Trophoblast cell (in vitro differentiated cells and primary cell): ENCODE results near the gene PWWP2B.
A peak's percentile ranks its signal among the peaks of the same experiment; 100 is the strongest.

Experiments
- DNase-seq, 2 donors: peaks; one replicate each; pipeline ENCODE4 v3.0.0-alpha.2; 2016
- H2AFZ ChIP-seq: 2 replicates; pipeline ENCODE4 v1.6.1; 2013; ENCODE audit warnings: low read length, moderate library complexity, mild to moderate bottlenecking; ENCODE audit not compliant: insufficient read depth, poor library complexity
- H2AK5ac ChIP-seq: 2 replicates; pipeline ENCODE4 v1.6.1; 2013; ENCODE audit warnings: mild to moderate bottlenecking, low read length
- H2BK120ac ChIP-seq: 2 replicates; pipeline ENCODE4 v1.6.1; 2013; ENCODE audit warnings: low read length, mild to moderate bottlenecking, moderate library complexity; ENCODE audit not compliant: insufficient read depth, poor library complexity
- H2BK12ac ChIP-seq: 2 replicates; pipeline ENCODE4 v1.6.1; 2013; ENCODE audit warnings: mild to moderate bottlenecking, low read length, moderate library complexity
- H2BK5ac ChIP-seq: 2 replicates; pipeline ENCODE4 v1.6.1; 2013; ENCODE audit warnings: low read length, low read depth, moderate library complexity, mild to moderate bottlenecking; ENCODE audit not compliant: poor library complexity
- H3K14ac ChIP-seq: 2 replicates; pipeline ENCODE4 v1.6.1; 2013; ENCODE audit warnings: mild to moderate bottlenecking, low read length
- H3K18ac ChIP-seq: 2 replicates; pipeline ENCODE4 v1.6.1; 2013; ENCODE audit warnings: mild to moderate bottlenecking, low read length
- H3K23ac ChIP-seq: 2 replicates; pipeline ENCODE4 v1.6.1; 2013; ENCODE audit warnings: low read length
- H3K27ac ChIP-seq: 2 replicates; pipeline ENCODE4 v1.5.1; 2013; ENCODE audit warnings: low read depth, mild to moderate bottlenecking, inconsistent platforms, low read length, moderate library complexity
- H3K27me3 ChIP-seq: 2 replicates; pipeline ENCODE4 v1.6.1; 2013; ENCODE audit warnings: inconsistent platforms, mild to moderate bottlenecking, low read length, moderate library complexity; ENCODE audit not compliant: insufficient read depth
- H3K36me3 ChIP-seq, 2 experiments: 1 replicate in 1 of 2; 2 replicates in 1 of 2; pipeline ENCODE4 v1.6.1; 2013; ENCODE audit warnings: low read length in 2 of 2, mild to moderate bottlenecking in 2 of 2, moderate library complexity in 1 of 2; ENCODE audit not compliant: insufficient read depth in 2 of 2, control insufficient read depth in 1 of 2
- H3K4ac ChIP-seq: 2 replicates; pipeline ENCODE4 v1.6.1; 2013; ENCODE audit warnings: low read depth, mild to moderate bottlenecking, low read length, moderate library complexity
- H3K4me1 ChIP-seq, 2 experiments: 1 replicate in 1 of 2; 2 replicates in 1 of 2; pipeline ENCODE4 v1.6.1; 2013; ENCODE audit warnings: low read length in 2 of 2, mild to moderate bottlenecking in 2 of 2, moderate library complexity in 1 of 2; ENCODE audit not compliant: insufficient read depth in 2 of 2, control insufficient read depth in 1 of 2
- H3K4me2 ChIP-seq: 2 replicates; pipeline ENCODE4 v1.6.1; 2013; ENCODE audit warnings: inconsistent platforms, mild to moderate bottlenecking, low read length, moderate library complexity
- H3K4me3 ChIP-seq: 2 replicates; pipeline ENCODE4 v1.5.1; 2013; ENCODE audit warnings: mild to moderate bottlenecking, low read depth, low read length, inconsistent platforms
- H3K79me1 ChIP-seq: one replicate; pipeline ENCODE4 v1.6.1; 2013; ENCODE audit warnings: low read length
- H3K79me2 ChIP-seq: 2 replicates; pipeline ENCODE4 v1.6.1; 2013; ENCODE audit warnings: low read length, mild to moderate bottlenecking; ENCODE audit not compliant: control insufficient read depth, insufficient read depth, poor library complexity
- H3K9ac ChIP-seq: 2 replicates; pipeline ENCODE4 v1.6.1; 2013; ENCODE audit warnings: mild to moderate bottlenecking, low read length
- H3K9me3 ChIP-seq: 2 replicates; pipeline ENCODE4 v1.6.1; 2013; ENCODE audit warnings: low read depth, mild to moderate bottlenecking, control low read depth, inconsistent platforms, low read length; ENCODE audit not compliant: insufficient read depth
- H4K12ac ChIP-seq: 2 replicates; pipeline ENCODE4 v1.6.1; 2013; ENCODE audit warnings: low read depth, mild to moderate bottlenecking, low read length, moderate library complexity
- H4K8ac ChIP-seq: 2 replicates; pipeline ENCODE4 v1.6.1; 2013; ENCODE audit warnings: low read depth, mild to moderate bottlenecking, low read length, moderate library complexity
- H4K91ac ChIP-seq: one replicate; pipeline ENCODE4 v1.6.1; 2013; ENCODE audit warnings: low read depth, mild to moderate bottlenecking, low read length, moderate library complexity
- WGBS: extraction: QIAGEN DNeasy Blood & Tissue Kit; methylation state at CpG from one replicate; pipeline ENCODE4 v1.1.7; 2013; ENCODE audit warnings: missing lambda C conversion rate; ENCODE audit not compliant: insufficient read length, insufficient coverage; ENCODE audit errors: extremely low coverage; 5-methylcytosine and 5-hydroxymethylcytosine counted together

Gene PWWP2B

GRCh38 chr10:132382231-132382922 is 14.6 kb upstream of the PWWP2B start:
- H3K27me3 ChIP-seq = no peaks in the 10 kb centered on the region
- no peak overlapping the region for H3K4me2 ChIP-seq

GRCh38 chr10:132383101-132383500 is 13.9 kb upstream of the PWWP2B start:
- peak in 1 of 2 donors; percentile 38 for DNase-seq
- no peak overlapping the region for H3K4ac ChIP-seq

More at GRCh38 chr10:132382231-132382922, 14.6 kb upstream of the PWWP2B start:
- Histone ChIP-seq H3K36me3 (no peaks in the 10 kb centered on the region), H2AFZ (no peak overlapping the region), H3K27ac (peak overlapping the region; percentile 29), H3K4ac (no peak overlapping the region), H4K12ac (no peak overlapping the region), H3K4me3 (no peak overlapping the region), H3K79me1 (no peaks in the 10 kb centered on the region), H4K91ac (no peak overlapping the region), H3K4me1 (peaks cover 4 to 14% of the 10 kb centered on the region in 2 experiments), H2BK120ac (no peak overlapping the region), H3K79me2 (no peaks in the 10 kb centered on the region), H3K9me3 (peaks cover 1% of the 10 kb centered on the region), H3K23ac (no peak overlapping the region), H4K8ac (no peak overlapping the region), H2BK5ac (no peak overlapping the region), H2BK12ac (no peak overlapping the region), H2AK5ac (no peak overlapping the region), H3K18ac (no peak overlapping the region), H3K14ac (no peak overlapping the region), H3K9ac (no peak overlapping the region)
- peak; percentile 97 to 98 for DNase-seq
- no CpG with 5 or more reads among the region's 16 CpGs for WGBS

GRCh38 chr10:132383751-132384196 is 13.2 kb upstream of the PWWP2B start:
- no peak overlapping the region for H3K23ac ChIP-seq
- H3K4me1 ChIP-seq = peaks cover 8 to 17% of the 10 kb centered on the region in 2 experiments
- H3K4ac ChIP-seq = no peak overlapping the region
- no CpG with 5 or more reads among the region's 13 CpGs for WGBS
- DNase-seq = no peak
- H2AFZ ChIP-seq = no peak overlapping the region
- no peak overlapping the region for H2BK5ac ChIP-seq
- peak overlapping the region; percentile 11 for H4K91ac ChIP-seq
- H3K18ac ChIP-seq = no peak overlapping the region
- H2BK12ac ChIP-seq = no peak overlapping the region
- H3K9ac ChIP-seq = no peak overlapping the region
- H2AK5ac ChIP-seq = peak overlapping the region; percentile 11
- H3K79me1 ChIP-seq = no peaks in the 10 kb centered on the region
- H3K27me3 ChIP-seq = no peaks in the 10 kb centered on the region
- H3K4me2 ChIP-seq = no peak overlapping the region
- no peak overlapping the region for H3K27ac ChIP-seq
- H3K4me3 ChIP-seq = no peak overlapping the region
- peak overlapping the region; percentile 40 for H3K14ac ChIP-seq
- H3K9me3 ChIP-seq = peaks cover 1% of the 10 kb centered on the region
- H3K79me2 ChIP-seq = no peaks in the 10 kb centered on the region
- H4K12ac ChIP-seq = no peak overlapping the region
- peak overlapping the region; percentile 25 for H4K8ac ChIP-seq
- no peak overlapping the region for H2BK120ac ChIP-seq
- no peaks in the 10 kb centered on the region for H3K36me3 ChIP-seq

More at GRCh38 chr10:132383101-132383500, 13.9 kb upstream of the PWWP2B start:
- no peak overlapping the region for H3K4me2 ChIP-seq
- H3K27me3 ChIP-seq = no peaks in the 10 kb centered on the region
- no peak overlapping the region for H4K8ac ChIP-seq
- peak overlapping the region; percentile 45 for H2BK12ac ChIP-seq
- no peak overlapping the region for H2BK120ac ChIP-seq
- H3K9me3 ChIP-seq = peaks cover 1% of the 10 kb centered on the region
- no peak overlapping the region for H3K18ac ChIP-seq
- no peaks in the 10 kb centered on the region for H3K79me1 ChIP-seq
- peaks cover 8 to 17% of the 10 kb centered on the region in 2 experiments for H3K4me1 ChIP-seq
- H3K4me3 ChIP-seq = no peak overlapping the region
- H2BK5ac ChIP-seq = no peak overlapping the region
- H3K27ac ChIP-seq = no peak overlapping the region
- H2AK5ac ChIP-seq = no peak overlapping the region
- H4K91ac ChIP-seq = no peak overlapping the region
- H3K79me2 ChIP-seq = no peaks in the 10 kb centered on the region
- no peak overlapping the region for H4K12ac ChIP-seq
- H3K36me3 ChIP-seq = no peaks in the 10 kb centered on the region
- no peak overlapping the region for H3K14ac ChIP-seq
- WGBS = no CpG with 5 or more reads among the region's 8 CpGs
- no peak overlapping the region for H2AFZ ChIP-seq
- H3K9ac ChIP-seq = no peak overlapping the region
- H3K23ac ChIP-seq = no peak overlapping the region

DNA sequence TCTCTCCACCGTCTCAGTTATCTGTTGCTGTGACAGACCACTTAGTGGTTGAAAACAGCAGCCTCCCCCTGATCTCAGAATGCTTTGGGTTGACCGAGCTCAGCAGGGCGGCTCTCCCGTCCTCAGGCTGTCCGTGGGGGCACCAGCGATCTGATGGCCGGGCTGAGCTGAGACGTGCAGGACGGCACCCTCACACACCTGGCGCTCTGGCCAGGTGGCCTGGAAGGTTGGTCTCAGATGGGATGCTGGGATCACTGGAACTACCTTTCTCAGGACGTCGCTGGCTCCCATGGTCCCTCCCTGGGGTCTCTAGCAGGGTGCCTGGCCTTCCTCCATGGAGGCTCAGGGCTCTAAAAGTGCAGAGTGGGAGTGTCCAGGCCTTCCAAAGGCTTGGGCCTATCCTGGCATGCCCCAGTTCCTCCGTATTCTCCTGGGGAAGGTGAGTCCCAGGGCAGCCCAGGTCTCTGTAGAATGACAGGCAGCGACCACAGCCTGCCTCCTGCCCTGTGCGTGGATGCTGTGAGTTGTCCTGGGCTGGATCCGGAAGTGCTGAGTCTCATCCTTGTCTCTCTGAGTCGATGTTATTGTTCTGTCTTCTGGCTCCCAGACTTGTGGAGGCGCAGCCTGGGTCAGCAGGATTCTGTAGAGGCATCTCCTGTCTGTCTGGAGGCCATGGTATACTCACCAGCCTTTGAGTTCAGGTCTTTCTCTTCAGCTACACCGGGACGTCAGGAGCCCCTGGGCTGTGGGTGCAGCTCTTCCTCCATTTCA is 12.2 kb upstream of the PWWP2B start:
- Histone ChIP-seq H3K4me2 (no peak overlapping the region), H3K79me2 (no peaks in the 10 kb centered on the region), H2BK120ac (no peak overlapping the region), H3K9ac (no peak overlapping the region), H3K23ac (no peak overlapping the region), H2BK5ac (no peak overlapping the region), H4K91ac (peak overlapping the region; percentile 10), H3K18ac (no peak overlapping the region), H3K4me3 (no peak overlapping the region), H4K8ac (no peak overlapping the region), H3K9me3 (peaks cover 1% of the 10 kb centered on the region), H2BK12ac (no peak overlapping the region), H3K27me3 (no peaks in the 10 kb centered on the region), H3K4ac (no peak overlapping the region), H2AFZ (no peak overlapping the region), H2AK5ac (no peak overlapping the region), H3K36me3 (no peaks in the 10 kb centered on the region), H3K79me1 (no peaks in the 10 kb centered on the region), H3K14ac (no peak overlapping the region), H3K27ac (no peak overlapping the region), H3K4me1 (peaks cover 14 to 26% of the 10 kb centered on the region in 2 experiments), H4K12ac (no peak overlapping the region)
- DNase-seq = no peak
- no CpG with 5 or more reads among the region's 20 CpGs for WGBS
